Kidney tubule cell (primary cell): Measurements from ENCODE around the gene HOXC12.

ENCODE experiments used
- DNase-seq: peaks from one replicate; pipeline ENCODE4 v3.0.0-alpha.2; 2018; ENCODE audit warnings: low spot score

Gene HOXC12

DNA sequence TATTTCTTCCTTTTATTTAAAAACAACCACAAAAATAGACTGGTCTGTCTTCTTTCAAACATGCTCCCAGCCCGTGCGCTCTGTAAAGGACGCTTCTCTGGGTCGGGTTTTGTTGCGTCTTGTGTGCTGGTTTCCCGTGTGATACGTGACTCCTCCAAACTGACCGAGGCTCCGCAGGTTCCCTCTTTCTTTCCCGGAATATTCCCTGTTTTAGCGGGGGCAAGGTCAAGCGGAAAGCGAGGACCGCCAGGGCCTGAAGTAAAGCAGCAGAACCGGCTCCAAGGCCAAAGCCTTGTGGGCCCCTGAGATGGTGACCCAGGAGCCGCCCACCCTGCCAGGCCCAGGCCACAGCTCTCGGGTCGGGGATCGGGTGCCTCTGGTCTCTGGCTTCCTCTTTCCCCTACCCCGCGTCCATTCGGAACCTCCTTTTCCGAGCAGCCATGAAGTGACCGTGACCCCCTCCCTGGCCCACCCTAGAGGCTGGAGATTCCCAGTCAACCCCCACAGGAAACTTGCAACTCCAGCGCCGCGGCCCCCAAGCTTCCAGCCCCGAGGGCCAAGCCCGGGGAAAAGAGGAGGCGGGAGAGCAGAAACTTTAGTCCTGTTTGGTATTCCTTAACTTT lies 29.4 kb downstream of the HOXC12 start:
- DNase-seq, result no peak

DNA sequence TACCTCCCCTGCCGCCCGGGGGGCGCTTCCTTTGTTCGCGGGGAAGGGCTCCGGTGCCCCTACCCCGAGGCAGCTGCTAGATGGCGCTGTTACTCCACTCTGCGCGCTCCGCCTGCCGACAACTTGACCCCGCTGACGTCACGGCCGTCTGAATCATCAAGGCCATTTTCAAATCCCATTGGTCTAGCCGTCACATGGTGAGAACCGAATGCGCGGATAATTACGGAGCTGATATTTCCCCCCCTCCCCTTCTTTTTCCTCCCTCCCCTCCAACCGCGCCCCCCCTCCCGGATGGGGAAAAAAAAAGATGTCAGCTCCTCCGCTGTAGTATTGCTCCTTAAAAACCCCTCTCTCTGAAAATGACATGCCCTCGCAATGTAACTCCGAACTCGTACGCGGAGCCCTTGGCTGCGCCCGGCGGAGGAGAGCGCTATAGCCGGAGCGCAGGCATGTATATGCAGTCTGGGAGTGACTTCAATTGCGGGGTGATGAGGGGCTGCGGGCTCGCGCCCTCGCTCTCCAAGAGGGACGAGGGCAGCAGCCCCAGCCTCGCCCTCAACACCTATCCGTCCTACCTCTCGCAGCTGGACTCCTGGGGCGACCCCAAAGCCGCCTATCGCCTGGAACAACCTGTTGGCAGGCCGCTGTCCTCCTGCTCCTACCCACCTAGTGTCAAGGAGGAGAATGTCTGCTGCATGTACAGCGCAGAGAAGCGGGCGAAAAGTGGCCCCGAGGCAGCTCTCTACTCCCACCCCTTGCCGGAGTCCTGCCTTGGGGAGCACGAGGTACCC lies 30.4 kb downstream of the HOXC12 start, which contains the start of gene HOXC10:
HOXC10 (plus strand) TSS at position 246 of the 791 bp plus-strand sequence; CDS start at position 360, 114 bp downstream.
- peak; percentile 98 for DNase-seq

DNA sequence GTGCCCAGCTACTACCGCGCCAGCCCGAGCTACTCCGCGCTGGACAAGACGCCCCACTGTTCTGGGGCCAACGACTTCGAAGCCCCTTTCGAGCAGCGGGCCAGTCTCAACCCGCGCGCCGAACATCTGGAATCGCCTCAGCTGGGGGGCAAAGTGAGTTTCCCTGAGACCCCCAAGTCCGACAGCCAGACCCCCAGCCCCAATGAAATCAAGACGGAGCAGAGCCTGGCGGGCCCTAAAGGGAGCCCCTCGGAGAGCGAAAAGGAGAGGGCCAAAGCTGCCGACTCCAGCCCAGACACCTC lies 30.9 kb downstream of the HOXC12 start:
- DNase-seq, result no peak

DNA sequence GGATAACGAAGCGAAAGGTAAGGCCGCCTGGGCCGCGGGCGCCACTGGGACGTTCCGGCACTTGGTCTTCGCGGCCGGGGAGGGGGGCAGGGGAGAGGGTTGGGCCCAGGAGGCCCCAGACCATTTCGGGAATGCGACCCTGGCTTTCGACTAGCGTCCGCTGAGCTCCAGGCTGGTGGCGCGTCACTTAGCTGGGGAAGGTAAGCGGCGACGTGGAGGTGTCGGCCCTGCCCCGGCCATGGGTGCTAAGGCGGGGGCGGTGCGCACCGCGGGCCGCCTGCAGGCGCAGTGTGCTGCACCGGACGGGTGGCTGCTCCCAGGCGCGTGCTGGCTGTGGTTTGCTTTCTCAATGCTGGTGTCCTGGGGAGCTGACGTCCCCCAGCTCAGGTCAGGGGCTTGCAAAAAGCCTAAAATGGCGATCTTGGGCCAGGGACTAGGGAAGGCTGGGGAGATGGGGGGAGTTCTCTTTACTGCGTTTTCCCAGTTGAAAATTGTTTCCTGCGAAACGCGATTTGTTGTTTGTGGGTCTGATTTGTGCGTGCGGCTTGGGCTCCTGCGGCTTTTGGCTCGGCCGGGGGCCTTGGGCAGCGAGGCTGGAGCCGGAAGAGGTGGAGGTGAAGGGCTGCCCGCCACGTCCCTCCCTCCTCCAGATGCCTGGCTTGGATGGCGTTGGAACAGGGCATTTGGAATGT lies 31.4 kb downstream of the HOXC12 start:
- DNase-seq, result peak; percentile 69

- DNase-seq, result no peak
Measured at GRCh38 chr12:53986686-53987483, 32.2 kb downstream of the HOXC12 start.

GRCh38 chr12:53987787-53988230 lies 33.1 kb downstream of the HOXC12 start:
- no peak for DNase-seq

DNA sequence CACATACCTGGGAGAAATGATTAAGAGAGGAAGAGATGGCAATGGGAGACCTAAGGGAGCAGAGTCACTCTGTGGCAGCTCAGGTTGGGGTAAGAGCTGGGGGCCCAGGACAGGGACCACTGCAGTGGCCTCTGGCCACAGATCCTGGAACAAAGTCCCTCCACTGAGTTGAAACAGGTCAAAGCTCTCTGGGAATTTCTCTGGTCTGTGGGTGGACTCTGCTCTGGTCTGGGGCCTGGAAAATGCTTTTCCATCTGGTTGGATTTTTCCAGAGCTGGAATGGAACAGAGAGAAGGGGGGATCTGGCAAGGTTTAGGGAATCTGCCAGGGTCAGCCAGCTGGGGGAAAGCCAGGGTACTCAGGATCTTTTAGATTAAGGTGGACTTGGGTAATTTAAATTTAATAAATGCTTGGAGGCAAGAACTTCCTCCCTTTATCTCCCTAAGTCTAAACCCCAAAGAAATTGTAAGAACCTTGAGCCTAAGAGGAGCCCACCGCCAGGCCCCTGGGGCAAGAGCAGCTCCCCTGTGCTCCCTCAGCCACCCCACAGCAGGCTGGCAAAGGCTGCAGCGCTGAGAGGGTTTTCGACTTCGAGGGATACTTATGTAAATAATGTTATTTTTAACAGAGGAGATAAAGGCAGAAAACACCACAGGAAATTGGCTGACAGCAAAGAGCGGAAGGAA lies 34.0 kb downstream of the HOXC12 start:
- DNase-seq, result peak; percentile 3

GRCh38 chr12:53989227-53990113 lies 34.8 kb downstream of the HOXC12 start:
- DNase-seq, result peak; percentile 73

DNA sequence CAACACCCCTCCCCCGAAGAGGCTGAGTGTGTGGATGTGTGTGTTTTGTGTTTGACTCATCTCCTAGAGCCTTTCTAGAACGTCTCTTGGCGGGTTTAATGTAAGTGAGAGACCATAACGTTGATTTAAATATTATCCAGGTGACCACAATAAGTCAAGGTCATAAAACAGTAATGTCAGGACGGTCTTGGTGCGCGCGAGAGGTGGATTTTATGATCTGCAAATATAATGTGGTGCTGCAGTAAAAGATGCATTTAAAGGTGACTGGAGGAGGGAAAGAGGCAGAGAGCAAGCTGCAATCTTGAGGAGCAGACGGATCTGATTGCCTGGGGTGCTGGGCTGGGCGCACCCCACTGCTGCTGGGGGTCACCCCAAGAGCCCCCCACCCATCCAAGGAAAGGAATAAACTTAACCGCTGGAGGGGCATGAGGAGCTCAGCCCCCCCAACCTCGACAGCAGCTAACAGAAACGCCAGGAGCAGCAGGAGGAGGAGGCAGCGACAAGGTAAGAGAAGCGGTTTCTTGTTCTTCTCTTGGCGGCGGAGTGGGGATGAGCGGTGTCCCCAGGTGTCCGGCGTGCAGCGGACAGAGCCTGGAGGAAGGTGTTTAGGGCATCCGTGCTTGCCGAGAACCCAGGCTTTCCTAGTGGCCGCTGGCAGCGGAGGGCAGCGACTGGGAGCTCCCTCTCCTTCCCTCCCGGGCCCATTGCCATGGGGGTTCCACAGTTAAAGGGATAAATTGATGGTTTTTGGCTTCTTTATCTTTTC lies 35.8 kb downstream of the HOXC12 start:
- DNase-seq, result peak; percentile 78

DNA sequence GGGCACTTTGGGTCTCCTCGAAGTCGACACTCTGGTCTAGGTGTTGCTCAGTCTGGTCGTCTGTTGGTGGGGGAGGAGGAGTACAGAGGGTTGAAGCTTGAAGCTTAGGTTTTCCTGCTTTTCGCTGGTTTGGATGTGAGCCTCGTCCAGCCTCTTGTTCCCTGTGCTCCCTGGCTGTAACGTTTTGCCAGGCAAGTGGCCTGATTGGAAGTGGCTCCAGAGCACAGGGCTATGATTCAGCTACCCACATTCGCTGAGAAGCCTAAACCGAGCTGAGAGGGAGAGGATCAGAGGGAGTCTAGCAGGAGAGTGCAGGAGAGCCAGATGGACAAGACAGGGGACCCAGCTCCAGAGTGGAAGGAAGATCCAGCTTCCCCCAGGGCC lies 36.4 kb downstream of the HOXC12 start:
- peak; percentile 82 for DNase-seq

DNA sequence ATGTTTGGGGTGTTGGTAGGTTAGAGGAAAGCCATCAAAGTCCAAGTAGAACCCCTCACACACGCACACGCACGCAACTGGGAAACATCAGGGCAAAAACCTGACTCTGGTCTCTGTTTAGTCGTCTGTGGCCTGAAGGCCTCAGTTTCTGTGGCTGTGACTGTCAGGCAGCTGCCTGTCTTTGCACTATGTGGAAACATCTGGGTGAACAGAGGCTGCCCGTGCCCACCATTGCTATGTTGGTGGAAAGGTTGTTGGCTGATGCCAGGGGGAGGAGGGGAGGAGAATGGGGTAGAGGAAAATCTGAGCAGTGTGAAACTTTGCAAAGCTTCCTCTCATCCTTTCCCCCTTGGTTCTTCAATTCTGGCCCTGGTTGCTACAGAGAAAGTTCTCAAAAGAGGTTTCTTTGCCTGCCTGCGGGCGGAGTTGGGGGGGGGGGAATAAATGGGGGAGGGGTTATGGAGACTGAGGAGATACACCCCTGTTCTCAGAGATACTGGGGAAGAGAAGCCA lies 37.7 kb downstream of the HOXC12 start:
- DNase-seq, result no peak

- no peak for DNase-seq
Measured at GRCh38 chr12:53993162-53994008, 38.7 kb downstream of the HOXC12 start.

DNA sequence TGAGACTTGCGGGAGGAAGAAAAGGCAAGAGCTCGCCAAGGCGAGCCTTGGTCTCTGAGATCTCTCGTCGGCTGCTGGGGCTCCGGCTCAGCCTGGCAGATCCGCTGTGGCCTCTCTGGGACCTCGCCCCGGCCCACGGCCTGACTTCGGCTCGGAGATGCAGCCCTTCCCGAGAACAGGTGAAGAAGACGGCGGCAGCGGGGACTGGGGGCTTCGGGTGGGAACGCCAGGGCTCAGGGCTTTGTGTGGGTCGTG lies 39.2 kb downstream of the HOXC12 start:
- DNase-seq, result no peak

DNA sequence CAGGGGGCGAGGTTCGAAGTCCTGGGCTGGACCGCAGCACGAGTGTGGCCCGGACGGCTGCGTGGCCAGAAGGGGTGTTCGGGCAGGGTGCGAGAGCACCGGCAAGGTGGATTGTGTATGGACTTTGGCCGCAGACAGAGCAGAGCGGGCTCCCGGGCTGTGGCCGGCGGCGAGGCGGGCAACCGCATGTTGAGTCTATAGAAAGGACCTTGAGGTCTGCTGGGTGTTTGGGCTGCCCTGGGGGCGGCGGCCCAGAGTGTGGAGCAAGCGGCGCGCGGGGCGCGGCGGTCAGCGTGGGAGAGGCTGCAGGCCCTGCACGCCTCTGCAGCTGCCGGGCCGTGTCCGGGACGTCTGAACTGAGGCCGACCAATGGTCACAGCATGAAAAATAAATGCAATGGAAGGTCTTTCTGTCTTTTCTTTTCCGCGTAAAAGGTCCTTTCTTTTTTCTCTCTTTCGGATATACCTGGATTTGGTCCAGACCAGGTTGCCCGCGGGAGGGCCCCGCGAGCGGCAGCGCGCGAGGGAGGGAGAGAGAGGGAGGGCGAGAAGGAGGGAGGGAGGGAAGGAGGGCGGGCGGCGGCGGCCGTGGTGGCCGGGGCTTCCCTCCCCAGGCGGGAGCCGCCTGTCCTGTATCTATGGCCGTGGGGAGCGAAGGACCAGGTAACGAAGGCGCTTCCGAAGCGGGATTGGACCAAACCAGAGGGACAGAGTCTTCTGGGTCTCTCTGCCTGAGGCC lies 39.7 kb downstream of the HOXC12 start:
- peak; percentile 59 for DNase-seq

- peak; percentile 40 for DNase-seq
Measured at GRCh38 chr12:53995002-53995377, 40.3 kb downstream of the HOXC12 start.

GRCh38 chr12:53995378-53996239 lies 40.9 kb downstream of the HOXC12 start:
- DNase-seq, result peak; percentile 84
